GM12878 (cell line): Measurements from ENCODE around the gene PLEKHH2. TPM values are rescaled to one million over a fixed set of nuclear protein-coding genes. Genes with fewer than 3 reads are reported as not detected.

Experiments used
- CUX1 ChIP-seq: IDR thresholded peaks from 2 replicates; pipeline ENCODE4 v1.6.1; 2012; ENCODE audit warnings: improper control_type of control experiment, low read depth, low read length; ENCODE audit not compliant: insufficient replicate concordance
- ETV6 ChIP-seq, 2 experiments: fragments of 450-650 bp in 1 of 2; IDR thresholded peaks in 1 of 2; conservative IDR thresholded peaks in 1 of 2; 2 replicates each; pipeline ENCODE4 v1.6.1; 2014; ENCODE audit warnings: antibody characterized with exemption in 1 of 2, borderline replicate concordance in 1 of 2, low read depth in 1 of 2, mild to moderate bottlenecking in 1 of 2, moderate library complexity in 1 of 2
- YBX1 ChIP-seq: fragments of 450-650 bp; IDR thresholded peaks from 2 replicates; pipeline ENCODE4 v1.6.1; 2016; ENCODE audit warnings: antibody characterized with exemption
- ZBTB33 ChIP-seq: fragments of 450-650 bp; IDR thresholded peaks from 2 replicates; pipeline ENCODE4 v1.6.1; 2017; ENCODE audit warnings: mild to moderate bottlenecking
- polyA plus RNA-seq, 11 experiments: library from polyadenylated mRNA; depleted of rRNA in 4 of 11; unstranded in 6 of 11; stranded (reverse) in 5 of 11; fragments of >200 nt; fragmentation: Nextera tagmentation in 4 of 11; fragmentation: Illumina TruSeq in 1 of 11; extraction: Ambion mirVana in 4 of 11; extraction: Trizol in 1 of 11; gene quantifications; 1 replicate in 1 of 11; 2 replicates in 10 of 11; pipeline versions ENCODE4 v1.2.1 to v1.2.3, GENCODE V29; 2011 to 2016; ENCODE audit warnings: inconsistent platforms in 2 of 11, missing spikeins in 2 of 11, low read depth in 1 of 11
- total RNA-seq, 4 experiments: library from RNA; depleted of rRNA in 3 of 4; stranded (reverse); fragments of >200 nt in 3 of 4; fragmentation: Illumina TruSeq in 1 of 4; extraction: Trizol in 1 of 4; gene quantifications; 2 replicates each; pipeline versions ENCODE4 v1.2.1 to v1.2.3, GENCODE V29; 2013 to 2021

Gene PLEKHH2
- total and polyA plus RNA-seq, 10 of the 15 experiments (the other 5 are each of a cell fraction or from before 2014, with no cell fraction given), result not detected

- TF ChIP-seq CUX1 (no peak), YBX1 (no peak), ETV6 (conservative IDR thresholded peaks at IDR 0.05 in 1 of 2, IDR thresholded peaks at IDR 0.05 in 1 of 2; ENCODE audit: borderline replicate concordance in 1 of 2, low read depth in 1 of 2) (no peak), ZBTB33 (no peak)
Measured at GRCh38 chr2:43763091-43763490, 126.0 kb downstream of the PLEKHH2 start (continued).
